Esophagus muscularis mucosa (tissue), 4 donors: ENCODE data around the gene GPR149. TPM values are rescaled to one million over a fixed set of nuclear protein-coding genes. Genes with fewer than 3 reads are reported as not detected.

Experiments
- DNase-seq: peaks from one replicate; pipeline ENCODE4 v3.0.0-alpha.2; 2017; ENCODE audit errors: extremely low spot score
- H3K27ac ChIP-seq, 4 donors: fragments of 200-600 bp; sonication (generic); replicated peaks in 1 of 4; 1 replicate in 3 of 4; 2 replicates in 1 of 4; pipeline ENCODE4 v1.5.1; 2016 to 2019; ENCODE audit warnings: mild to moderate bottlenecking in 1 of 4
- H3K27me3 ChIP-seq, 4 donors: fragments of 200-600 bp; sonication (generic); one replicate each; pipeline versions ENCODE4 v1.5.1 to v1.6.0; 2016 to 2019
- H3K36me3 ChIP-seq, 4 donors: fragments of 200-600 bp; sonication (generic); one replicate each; pipeline ENCODE4 v1.5.1; 2016 to 2019
- H3K4me1 ChIP-seq, 4 donors: fragments of 200-600 bp; sonication (generic); one replicate each; pipeline ENCODE4 v1.5.1; 2016 to 2019
- H3K4me3 ChIP-seq, 4 donors: fragments of 200-600 bp; sonication (generic); 1 replicate in 2 of 4; 2 replicates in 2 of 4; pipeline ENCODE4 v1.5.1; 2016 to 2019; ENCODE audit warnings: mild to moderate bottlenecking in 4 of 4, moderate library complexity in 1 of 4
- H3K9me3 ChIP-seq, 4 donors: fragments of 200-600 bp; sonication (generic); 1 replicate in 3 of 4; 2 replicates in 1 of 4; pipeline ENCODE4 v1.5.1; 2016 to 2019
- EP300 ChIP-seq: sonication (generic); formaldehyde crosslinking; IDR thresholded peaks from one replicate; pipeline ENCODE4 v1.6.1; 2017; ENCODE audit warnings: antibody characterized with exemption
- POLR2A ChIP-seq: fragments of 450-650 bp; IDR thresholded peaks from one replicate; pipeline ENCODE4 v1.6.1; 2017; ENCODE audit warnings: antibody characterized with exemption, moderate library complexity, mild to moderate bottlenecking, low read depth
- POLR2AphosphoS5 ChIP-seq, 2 donors: sonication (generic); formaldehyde crosslinking; IDR thresholded peaks; one replicate each; pipeline ENCODE4 v1.6.1; 2017; ENCODE audit warnings: antibody characterized with exemption in 2 of 2
- WGBS: methylation state at CpG from one replicate; pipeline ENCODE4 v1.1.5; 2018; 5-methylcytosine and 5-hydroxymethylcytosine counted together
- intact Hi-C: fragments of 100-400 bp; cut with DNase I; formaldehyde crosslinking; loops from one replicate; pipeline ENCODE4 v1.15.1; 2023
- total RNA-seq, 4 donors: library from RNA; depleted of rRNA; stranded (reverse); fragments of >200 nt; gene quantifications; one replicate each; pipeline versions ENCODE4 v1.1.0 to v1.2.1, GENCODE V29; 2016
- TF ChIP-seq, protein P1 (sequence below), 3 experiments: fragments of 200-600 bp in 2 of 3; fragments of 450-650 bp in 1 of 3; sonication (generic) in 2 of 3; IDR thresholded peaks; one replicate each; pipeline ENCODE4 v1.5.1; 2017 to 2019; ENCODE audit warnings: antibody characterized with exemption in 3 of 3, mild to moderate bottlenecking in 2 of 3, moderate library complexity in 1 of 3

The GPR149 gene
- total RNA-seq, 4 donors from 2014 or later, result not detected

GRCh38 chr3:154316974-154317767, 112.8 kb downstream of the GPR149 start:
- no peak for TF ChIP-seq POLR2AphosphoS5 (IDR thresholded peaks at IDR 0.05)
- no peak for TF ChIP-seq EP300
- TF ChIP-seq, protein P1, sequence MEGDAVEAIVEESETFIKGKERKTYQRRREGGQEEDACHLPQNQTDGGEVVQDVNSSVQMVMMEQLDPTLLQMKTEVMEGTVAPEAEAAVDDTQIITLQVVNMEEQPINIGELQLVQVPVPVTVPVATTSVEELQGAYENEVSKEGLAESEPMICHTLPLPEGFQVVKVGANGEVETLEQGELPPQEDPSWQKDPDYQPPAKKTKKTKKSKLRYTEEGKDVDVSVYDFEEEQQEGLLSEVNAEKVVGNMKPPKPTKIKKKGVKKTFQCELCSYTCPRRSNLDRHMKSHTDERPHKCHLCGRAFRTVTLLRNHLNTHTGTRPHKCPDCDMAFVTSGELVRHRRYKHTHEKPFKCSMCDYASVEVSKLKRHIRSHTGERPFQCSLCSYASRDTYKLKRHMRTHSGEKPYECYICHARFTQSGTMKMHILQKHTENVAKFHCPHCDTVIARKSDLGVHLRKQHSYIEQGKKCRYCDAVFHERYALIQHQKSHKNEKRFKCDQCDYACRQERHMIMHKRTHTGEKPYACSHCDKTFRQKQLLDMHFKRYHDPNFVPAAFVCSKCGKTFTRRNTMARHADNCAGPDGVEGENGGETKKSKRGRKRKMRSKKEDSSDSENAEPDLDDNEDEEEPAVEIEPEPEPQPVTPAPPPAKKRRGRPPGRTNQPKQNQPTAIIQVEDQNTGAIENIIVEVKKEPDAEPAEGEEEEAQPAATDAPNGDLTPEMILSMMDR (IDR thresholded peaks at IDR 0.05), result no peak
- no peak for DNase-seq
- H3K27me3 ChIP-seq, result no peaks in the 10 kb centered on the region
- H3K36me3 ChIP-seq, result peaks cover 0 to 39% (median 27%) of the 10 kb centered on the region in 4 donors
- intact Hi-C loops, result no loop called here
- H3K4me1 ChIP-seq, result peaks cover 10 to 52% (median 47%) of the 10 kb centered on the region in 4 donors
- no peak overlapping the region for H3K4me3 ChIP-seq
- H3K27ac ChIP-seq, result no peak overlapping the region
- WGBS, result 74% methylated on average over 5 of the region's 5 CpGs
- H3K9me3 ChIP-seq, result no peaks in the 10 kb centered on the region

DNA sequence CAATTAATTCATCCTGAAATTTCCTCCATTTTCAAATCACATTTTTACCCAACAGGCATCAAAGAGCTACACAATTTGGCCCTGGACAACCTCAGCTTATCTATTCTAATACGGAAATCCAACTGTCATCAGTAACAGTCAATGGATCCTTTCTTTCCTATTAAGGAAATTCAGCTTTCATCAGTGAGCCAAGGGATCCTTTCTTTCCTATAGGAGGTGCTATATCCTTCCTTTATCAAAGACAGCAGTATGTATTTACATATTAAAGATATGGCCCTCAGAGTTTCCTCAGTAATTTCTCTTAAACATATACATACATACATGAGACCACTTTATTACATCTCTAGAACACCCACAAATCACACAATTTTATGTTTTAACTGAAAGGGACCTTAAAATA, 115.8 kb downstream of the GPR149 start:
- DNase-seq, result no peak
- peaks cover 0 to 47% (median 30%) of the 10 kb centered on the region in 4 donors for H3K36me3 ChIP-seq

DNA sequence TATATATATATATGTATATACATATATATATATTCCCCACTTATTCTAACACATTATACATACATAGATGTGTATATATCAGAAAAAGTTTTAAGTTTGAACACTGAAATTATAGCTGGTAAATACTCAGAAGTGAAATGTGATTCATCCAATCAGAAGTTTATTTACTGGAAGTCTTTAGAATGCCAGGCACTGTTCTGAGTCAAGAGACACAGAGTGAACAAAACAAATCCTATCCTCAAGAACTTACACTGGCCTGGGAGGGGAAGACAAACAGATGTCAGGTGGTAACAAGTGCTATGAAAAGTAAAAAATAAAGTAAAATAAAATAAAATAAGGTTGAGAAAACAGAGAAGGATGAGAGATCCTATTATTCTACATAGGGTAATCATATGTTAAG, 119.2 kb downstream of the GPR149 start:
- Histone ChIP-seq H3K9me3 (no peaks in the 10 kb centered on the region), H3K27ac (no peak overlapping the region), H3K36me3 (peaks cover 6 to 65% (median 43%) of the 10 kb centered on the region in 4 donors), H3K27me3 (no peaks in the 10 kb centered on the region), H3K4me3 (no peak overlapping the region), H3K4me1 (peaks cover 0 to 7% (median 2%) of the 10 kb centered on the region in 4 donors)
- TF ChIP-seq EP300 (no peak), POLR2AphosphoS5 (IDR thresholded peaks at IDR 0.05) (no peak), POLR2A (no peak)
- TF ChIP-seq, protein P1 (IDR thresholded peaks at IDR 0.05), result no peak
- no peak for DNase-seq
- intact Hi-C loops, result no loop called here

More for the DNA sequence above, 115.8 kb downstream of the GPR149 start:
- no peak for TF ChIP-seq EP300
- TF ChIP-seq POLR2AphosphoS5 (IDR thresholded peaks at IDR 0.05), result no peak
- TF ChIP-seq POLR2A, result no peak
- TF ChIP-seq, protein P1 (IDR thresholded peaks at IDR 0.05), result no peak
- Histone ChIP-seq H3K4me1 (peaks cover 5 to 24% (median 18%) of the 10 kb centered on the region in 4 donors), H3K4me3 (no peak overlapping the region), H3K27me3 (no peaks in the 10 kb centered on the region), H3K27ac (no peak overlapping the region), H3K9me3 (no peaks in the 10 kb centered on the region)
- intact Hi-C loops, result no loop called here
- WGBS, result 100% methylated on average over 1 of the region's 1 CpG

- TF ChIP-seq POLR2AphosphoS5 (IDR thresholded peaks at IDR 0.05) (no peak), EP300 (no peak), POLR2A (no peak)
- TF ChIP-seq, protein P1 (IDR thresholded peaks at IDR 0.05), result no peak
- peaks cover 32 to 65% (median 49%) of the 10 kb centered on the region in 4 donors for H3K36me3 ChIP-seq
Observed at GRCh38 chr3:154307363-154307762, 122.6 kb downstream of the GPR149 start.

More at GRCh38 chr3:154307363-154307762, 122.6 kb downstream of the GPR149 start:
- Histone ChIP-seq H3K9me3 (no peaks in the 10 kb centered on the region), H3K27me3 (no peaks in the 10 kb centered on the region), H3K4me3 (no peak overlapping the region), H3K27ac (no peak overlapping the region), H3K4me1 (peaks cover 0 to 7% (median 2%) of the 10 kb centered on the region in 4 donors)
- intact Hi-C loops, result no loop called here
- no peak for DNase-seq
